ENCODE measurements around the gene GALNS.

DNA sequence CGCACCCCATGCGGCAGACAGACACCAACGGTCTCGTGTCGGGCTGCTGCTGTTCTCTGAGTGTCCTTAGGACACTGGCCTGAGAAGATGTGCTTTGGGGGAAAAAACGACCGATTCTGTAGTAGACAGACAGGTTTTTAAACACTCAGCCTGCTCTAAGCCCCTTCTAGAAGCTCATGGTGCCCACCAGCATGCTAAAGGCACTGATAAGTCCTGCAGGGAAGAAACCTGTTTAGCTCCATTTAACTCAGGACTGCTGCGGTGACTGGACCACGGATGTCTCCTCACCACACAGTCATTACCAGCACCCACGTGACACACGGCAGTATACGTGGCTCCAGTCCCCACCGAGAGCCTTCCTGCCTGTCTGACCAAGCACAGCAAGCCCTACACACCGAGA is 26.0 kb downstream of the GALNS start:
- TF ChIP-seq CTCF (IDR thresholded peaks at IDR 0.05) (no peak), FOXK1 (CRISPR knock-in tag; IDR thresholded peaks at IDR 0.05) (no peak), GABPB1 (CRISPR knock-in tag; IDR thresholded peaks at IDR 0.05) (no peak), USF1 (CRISPR knock-in tag; IDR thresholded peaks at IDR 0.05) (no peak), ATF6 (CRISPR knock-in tag; IDR thresholded peaks at IDR 0.05) (no peak), NFYB (CRISPR knock-in tag; conservative IDR thresholded peaks at IDR 0.05; ENCODE audit: low read depth) (no peak)
- TF ChIP-seq, protein P1, sequence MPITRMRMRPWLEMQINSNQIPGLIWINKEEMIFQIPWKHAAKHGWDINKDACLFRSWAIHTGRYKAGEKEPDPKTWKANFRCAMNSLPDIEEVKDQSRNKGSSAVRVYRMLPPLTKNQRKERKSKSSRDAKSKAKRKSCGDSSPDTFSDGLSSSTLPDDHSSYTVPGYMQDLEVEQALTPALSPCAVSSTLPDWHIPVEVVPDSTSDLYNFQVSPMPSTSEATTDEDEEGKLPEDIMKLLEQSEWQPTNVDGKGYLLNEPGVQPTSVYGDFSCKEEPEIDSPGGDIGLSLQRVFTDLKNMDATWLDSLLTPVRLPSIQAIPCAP (CRISPR knock-in tag; IDR thresholded peaks at IDR 0.05), result no peak
